Activated naive CD8-positive, alpha-beta T cell treated with anti-CD3 and anti-CD28 coated beads for 36 hours (primary cell): Measurements from ENCODE around the gene SLC5A9. TPM values are rescaled to one million over a fixed set of nuclear protein-coding genes. Genes with fewer than 3 reads are reported as not detected.
"Not testable (repeated sequence)": the region's sequence is repeated elsewhere in the genome, so short reads cannot be mapped to it uniquely, and the experiment has no call there.

Experiments
- DNase-seq: peaks from one replicate; pipeline ENCODE4 v3.0.0; 2021
- H3K27ac Mint-ChIP-seq: one replicate; pipeline ENCODE4 v1.8.0; 2022; ENCODE audit warnings: mild to moderate bottlenecking, moderate library complexity, mixed read lengths
- H3K27me3 Mint-ChIP-seq: one replicate; pipeline ENCODE4 v1.8.0; 2022; ENCODE audit warnings: mild to moderate bottlenecking, mixed read lengths
- H3K36me3 Mint-ChIP-seq: one replicate; pipeline ENCODE4 v1.8.0; 2021; ENCODE audit warnings: mild to moderate bottlenecking, mixed read lengths
- H3K4me1 Mint-ChIP-seq: one replicate; pipeline ENCODE4 v1.8.0; 2021; ENCODE audit warnings: mixed read lengths
- H3K4me3 Mint-ChIP-seq: one replicate; pipeline ENCODE4 v1.8.0; 2022; ENCODE audit warnings: mild to moderate bottlenecking, moderate library complexity, mixed read lengths
- H3K9me3 Mint-ChIP-seq: one replicate; pipeline ENCODE4 v1.8.0; 2022; ENCODE audit warnings: mixed read lengths
- total RNA-seq, 2 experiments: library from RNA; stranded (reverse); gene quantifications; one replicate each; pipeline ENCODE4 v1.2.3, GENCODE V29; 2021

The SLC5A9 gene
- total RNA-seq, 2 experiments from 2014 or later: not detected

- H3K9me3 Mint-ChIP-seq, H3K4me3 Mint-ChIP-seq, H3K27me3 Mint-ChIP-seq: not testable (repeated sequence)
These were observed 71.6 kb downstream of the SLC5A9 start for GRCh38 chr1:48294094-48294493.

DNA sequence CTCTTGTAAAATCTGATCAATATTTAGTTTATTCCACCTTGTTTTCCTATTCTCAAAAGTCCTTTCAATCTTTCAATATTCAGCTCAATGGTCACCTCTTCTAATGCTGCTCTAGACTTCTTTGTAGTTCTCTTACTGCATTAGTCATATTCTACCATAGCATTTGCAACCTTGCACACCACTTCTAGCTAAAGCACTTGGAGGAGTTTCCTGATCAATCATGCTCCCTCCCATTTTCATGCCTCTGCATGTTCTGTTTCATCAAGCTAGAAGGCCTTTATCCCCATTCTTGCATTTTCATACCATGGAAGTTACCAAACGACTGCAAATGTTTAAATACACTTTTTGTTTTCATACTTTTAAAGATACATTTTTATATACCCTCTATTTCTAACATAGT lies 72.1 kb downstream of the SLC5A9 start:
- H3K4me1 Mint-ChIP-seq: no peaks in the 10 kb centered on the region
- H3K4me3 Mint-ChIP-seq: no peak overlapping the region
- no peaks in the 10 kb centered on the region for H3K27me3 Mint-ChIP-seq
- H3K27ac Mint-ChIP-seq: no peak overlapping the region
- peaks cover 1% of the 10 kb centered on the region for H3K36me3 Mint-ChIP-seq
- no peak for DNase-seq
- H3K9me3 Mint-ChIP-seq: no peaks in the 10 kb centered on the region

More at GRCh38 chr1:48294094-48294493, 71.6 kb downstream of the SLC5A9 start:
- not testable (repeated sequence) for DNase-seq, H3K4me1 Mint-ChIP-seq, H3K27ac Mint-ChIP-seq, H3K36me3 Mint-ChIP-seq

Other genes starting within 250 kb of the SLC5A9 start
- not detected for gene TRABD2B, start 225.3 kb upstream of the SLC5A9 start, total RNA-seq
- 1 to 10 TPM; 1.1 to 3.0 TPM for gene SPATA6, start 249.5 kb downstream of the SLC5A9 start, total RNA-seq